IMR-90 (cell line): ENCODE results near the gene PGGHG. TPM values are rescaled to one million over a fixed set of nuclear protein-coding genes. Genes with fewer than 3 reads are reported as not detected.

Experiments used
- ATAC-seq: fragments of 200-7000 bp; cut with Tn5 transposase; 2 replicates; pipeline ENCODE4 v1.9.1; 2020; ENCODE audit warnings: low read depth, mild to moderate bottlenecking, moderate library complexity
- BruUV-seq: library from RNA; stranded (reverse); fragments of 400-500 nt; replicated peaks from 2 replicates; lab custom pipeline; 2021; lab: Mats Ljungman, UMichigan
- CTCF ChIA-PET: fragments of 300-600 bp; formaldehyde crosslinking; extraction: SDS; loops from one replicate; lab custom pipeline; 2021; ENCODE audit warnings: antibody characterized with exemption; lab: Yijun Ruan, JAX
- POLR2A ChIA-PET: fragments of 300-600 bp; sonication (Branson Sonifier 250); formaldehyde crosslinking; loops from one replicate; lab custom pipeline; 2022; ENCODE audit warnings: antibody characterized with exemption; ENCODE audit not compliant: unreplicated experiment; lab: Charles Lee
- DNase-seq: peaks from one replicate; pipeline ENCODE4 v3.0.0; 2013
- H2AFZ ChIP-seq: replicated peaks from 2 replicates; pipeline ENCODE3; 2013; ENCODE audit warnings: low read length, mild to moderate bottlenecking; ENCODE audit not compliant: poor library complexity
- H2AK5ac ChIP-seq: 2 replicates; pipeline ENCODE4 v1.6.1; 2013; ENCODE audit warnings: low read depth, low read length, inconsistent platforms
- H2AK9ac ChIP-seq: replicated peaks from 2 replicates; pipeline ENCODE3; 2013; ENCODE audit warnings: mild to moderate bottlenecking, low read depth, low read length, moderate library complexity; ENCODE audit not compliant: poor library complexity
- H2BK120ac ChIP-seq: 2 replicates; pipeline ENCODE4 v1.6.1; 2013; ENCODE audit warnings: low read depth, low read length, inconsistent platforms
- H2BK15ac ChIP-seq: 3 replicates; pipeline ENCODE4 v1.6.1; 2013; ENCODE audit warnings: low read depth, low read length, inconsistent platforms
- H2BK20ac ChIP-seq: 2 replicates; pipeline ENCODE4 v1.6.1; 2013; ENCODE audit warnings: low read depth, mild to moderate bottlenecking, inconsistent platforms, low read length, moderate library complexity
- H2BK5ac ChIP-seq: 2 replicates; pipeline ENCODE4 v1.6.1; 2013; ENCODE audit warnings: mild to moderate bottlenecking, low read depth, low read length, inconsistent platforms; ENCODE audit not compliant: poor library complexity, severe bottlenecking
- H3K14ac ChIP-seq: replicated peaks from 2 replicates; pipeline ENCODE4 v1.6.1; 2013; ENCODE audit warnings: low read depth, low read length, inconsistent platforms
- H3K18ac ChIP-seq: 2 replicates; pipeline ENCODE4 v1.6.1; 2013; ENCODE audit warnings: low read depth, low read length, control low read depth
- H3K23ac ChIP-seq: 2 replicates; pipeline ENCODE4 v1.6.1; 2013; ENCODE audit warnings: low read depth, low read length, inconsistent platforms
- H3K27ac ChIP-seq: 2 replicates; pipeline ENCODE4 v1.5.1; 2013; ENCODE audit warnings: mild to moderate bottlenecking, control low read depth, low read length; ENCODE audit not compliant: insufficient read depth
- H3K27me3 ChIP-seq: 2 replicates; pipeline ENCODE4 v1.6.1; 2013; ENCODE audit warnings: low read length; ENCODE audit not compliant: control insufficient read depth, insufficient read depth
- H3K36me3 ChIP-seq: 2 replicates; pipeline ENCODE4 v1.6.1; 2013; ENCODE audit warnings: low read length, mixed read lengths; ENCODE audit not compliant: control insufficient read depth, insufficient read depth
- H3K4ac ChIP-seq: 2 replicates; pipeline ENCODE4 v1.6.1; 2013; ENCODE audit warnings: low read depth, low read length, inconsistent platforms
- H3K4me1 ChIP-seq: 2 replicates; pipeline ENCODE4 v1.6.1; 2013; ENCODE audit warnings: low read length, mixed read lengths; ENCODE audit not compliant: control insufficient read depth, insufficient read depth
- H3K4me2 ChIP-seq: 2 replicates; pipeline ENCODE4 v1.6.1; 2013; ENCODE audit warnings: low read depth, mild to moderate bottlenecking, control low read depth, low read length, moderate library complexity
- H3K4me3 ChIP-seq: 2 replicates; pipeline ENCODE4 v1.5.1; 2013; ENCODE audit warnings: low read depth, mild to moderate bottlenecking, control low read depth, low read length, moderate library complexity; ENCODE audit not compliant: insufficient read depth
- H3K56ac ChIP-seq: 2 replicates; pipeline ENCODE4 v1.6.1; 2013; ENCODE audit warnings: low read length, inconsistent platforms; ENCODE audit not compliant: insufficient read depth; ENCODE audit errors: extremely low read depth
- H3K79me1 ChIP-seq, 2 experiments: 2 replicates each; pipeline ENCODE4 v1.6.1; 2013; ENCODE audit warnings: low read length in 2 of 2, inconsistent platforms in 1 of 2, low read depth in 1 of 2
- H3K9ac ChIP-seq: 2 replicates; pipeline ENCODE4 v1.6.1; 2013; ENCODE audit warnings: low read depth, low read length, control low read depth
- H3K9me1 ChIP-seq: 2 replicates; pipeline ENCODE4 v1.6.1; 2013; ENCODE audit warnings: low read length, inconsistent platforms; ENCODE audit not compliant: insufficient read depth
- H3K9me3 ChIP-seq: 2 replicates; pipeline ENCODE4 v1.6.1; 2013; ENCODE audit warnings: low read length; ENCODE audit not compliant: control insufficient read depth, insufficient read depth
- H4K20me1 ChIP-seq: 2 replicates; pipeline ENCODE4 v1.6.1; 2013; ENCODE audit warnings: low read length, inconsistent platforms; ENCODE audit not compliant: insufficient read depth
- H4K5ac ChIP-seq: 2 replicates; pipeline ENCODE4 v1.6.1; 2013; ENCODE audit warnings: mild to moderate bottlenecking, low read depth, low read length, control low read depth
- H4K8ac ChIP-seq, 2 experiments: 2 replicates each; pipeline ENCODE4 v1.6.1; 2013; ENCODE audit warnings: low read depth in 2 of 2, low read length in 2 of 2, control low read depth in 1 of 2, inconsistent platforms in 1 of 2
- H4K91ac ChIP-seq: 2 replicates; pipeline ENCODE4 v1.6.1; 2013; ENCODE audit warnings: low read depth, low read length, inconsistent platforms; ENCODE audit not compliant: insufficient read depth
- CEBPB ChIP-seq: IDR thresholded peaks from 2 replicates; pipeline ENCODE4 v1.6.1; 2012; ENCODE audit warnings: low read depth, low read length, improper control_type of control experiment
- ELK1 ChIP-seq: fragments of 150-350 bp; IDR thresholded peaks from 2 replicates; pipeline ENCODE4 v1.6.1; 2016; ENCODE audit warnings: low read depth, mild to moderate bottlenecking, low read length, moderate library complexity, borderline replicate concordance
- FOS ChIP-seq: fragments of 150-350 bp; IDR thresholded peaks from 2 replicates; pipeline ENCODE4 v1.6.1; 2016; ENCODE audit warnings: low read depth, low read length
- MAZ ChIP-seq: IDR thresholded peaks from 2 replicates; pipeline ENCODE4 v1.6.1; 2012; ENCODE audit warnings: low read depth, mild to moderate bottlenecking, low read length, improper control_type of control experiment, moderate library complexity, borderline replicate concordance
- MXI1 ChIP-seq: IDR thresholded peaks from 2 replicates; pipeline ENCODE4 v1.6.1; 2012; ENCODE audit warnings: low read depth, mild to moderate bottlenecking, low read length, moderate library complexity, borderline replicate concordance
- RAD21 ChIP-seq: IDR thresholded peaks from 2 replicates; pipeline ENCODE4 v1.6.1; 2012; ENCODE audit warnings: low read length, improper control_type of control experiment
- RCOR1 ChIP-seq: IDR thresholded peaks from 2 replicates; pipeline ENCODE4 v1.6.1; 2012; ENCODE audit warnings: mild to moderate bottlenecking, low read length, improper control_type of control experiment; ENCODE audit not compliant: insufficient replicate concordance
- RFX5 ChIP-seq: IDR thresholded peaks from 2 replicates; pipeline ENCODE4 v1.8.0; 2012; ENCODE audit warnings: low read depth, mild to moderate bottlenecking, low read length, moderate library complexity
- SMC3 ChIP-seq: fragments of 150-350 bp; IDR thresholded peaks from 2 replicates; pipeline ENCODE4 v1.6.1; 2016; ENCODE audit warnings: low read depth, mild to moderate bottlenecking, antibody characterized with exemption, low read length, moderate library complexity
- USF2 ChIP-seq: fragments of 150-350 bp; IDR thresholded peaks from 2 replicates; pipeline ENCODE4 v1.6.1; 2017; ENCODE audit warnings: mild to moderate bottlenecking, antibody characterized with exemption, low read length, low read depth
- WGBS, 2 experiments: methylation state at CpG; one replicate each; pipeline versions ENCODE4 v1.1.5 to v1.1.7; 2013; ENCODE audit warnings: missing lambda C conversion rate in 2 of 2; ENCODE audit not compliant: insufficient read length in 1 of 2; ENCODE audit errors: extremely low coverage in 2 of 2; 5-methylcytosine and 5-hydroxymethylcytosine counted together
- dilution Hi-C: fragments of 300-500 bp; cut with HindIII; formaldehyde crosslinking; loops from one replicate; pipeline ENCODE4 v1.14.3; 2018; ENCODE audit warnings: low sequenced_read_pairs; ENCODE audit not compliant: unreplicated experiment
- in situ Hi-C: fragments of 300-500 bp; cut with MboI; formaldehyde crosslinking; loops from 3 replicates; pipeline ENCODE4 v1.14.3; 2019; ENCODE audit warnings: low sequenced_read_pairs, inconsistent platforms, mixed read lengths
- intact Hi-C: fragments of 100-400 bp; cut with micrococcal nuclease; formaldehyde crosslinking; loops from 2 replicates; pipeline ENCODE4 v1.10.0; 2022
- polyA plus RNA-seq, 3 experiments: library from polyadenylated mRNA; depleted of rRNA; stranded (reverse); fragments of >200 nt; gene quantifications; 2 replicates each; pipeline ENCODE4 v1.2.3, GENCODE V29; 2012; ENCODE audit warnings: low replicate concordance in 1 of 3
- total RNA-seq: library from RNA; depleted of rRNA; stranded (reverse); fragments of >200 nt; gene quantifications from 2 replicates; pipeline ENCODE4 v1.2.3, GENCODE V29; 2012

Gene PGGHG
- total and polyA plus RNA-seq, 2 of the 4 experiments (the other 2 are of a cell fraction), result 1.8 to 17.0 TPM

DNA sequence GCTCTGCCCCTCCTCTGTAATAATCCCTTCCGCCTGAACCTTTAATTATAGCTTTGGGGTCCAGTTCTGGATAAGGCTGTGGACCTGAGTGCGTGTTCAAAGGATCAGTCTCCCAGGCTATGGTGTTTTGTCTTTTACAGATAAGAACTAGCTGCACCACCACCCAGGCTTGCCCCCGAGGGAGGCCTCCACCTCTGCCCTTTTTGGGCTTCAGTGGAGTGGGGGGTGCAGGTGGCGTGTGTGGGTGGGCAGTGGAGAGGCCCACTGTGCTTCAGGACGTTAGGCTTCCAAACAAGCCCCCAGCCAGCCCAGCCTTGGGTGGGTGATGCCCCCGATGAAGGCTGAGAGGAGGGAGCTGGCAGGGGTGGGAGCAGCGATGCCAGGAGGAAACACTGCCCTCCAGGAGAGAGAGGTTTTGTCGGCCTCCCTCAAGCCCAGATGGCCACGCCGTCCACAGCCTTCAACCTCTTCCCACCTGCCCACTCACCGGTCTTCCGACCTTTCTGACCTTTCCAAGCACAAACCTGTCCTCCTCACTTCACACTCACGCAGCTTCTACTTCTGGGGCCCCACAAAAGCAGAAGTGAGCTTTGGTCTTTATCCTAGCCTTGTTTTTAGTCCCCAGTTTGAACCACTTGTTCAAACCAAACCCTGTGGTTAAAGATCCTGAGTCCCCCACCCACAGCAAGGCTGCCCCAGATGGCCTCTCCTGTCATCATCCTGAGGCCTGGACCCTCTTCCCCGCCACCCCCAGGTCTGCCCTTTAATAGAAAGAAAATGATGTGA is 31.8 kb upstream of the PGGHG start:
- Histone ChIP-seq H2BK20ac (no peak overlapping the region), H2AFZ (no peak overlapping the region)

More for the DNA sequence above, 31.8 kb upstream of the PGGHG start:
- Histone ChIP-seq H2BK5ac (no peak overlapping the region), H3K4ac (no peak overlapping the region), H3K4me1 (no peaks in the 10 kb centered on the region), H4K91ac (no peak overlapping the region), H3K79me1 (no peaks in the 10 kb centered on the region; a peak in 1 of 4 replicates), H2AK5ac (no peak overlapping the region), H4K5ac (no peak overlapping the region), H3K36me3 (peaks cover 17% of the 10 kb centered on the region), H3K27me3 (peaks cover 10% of the 10 kb centered on the region), H2BK120ac (no peak overlapping the region), H3K23ac (no peak overlapping the region), H3K56ac (no peak overlapping the region), H3K14ac (no peak overlapping the region), H3K18ac (no peak overlapping the region), H2AK9ac (no peak overlapping the region), H3K4me2 (no peak overlapping the region), H4K20me1 (no peaks in the 10 kb centered on the region; the same call in 1 of the 2 replicates), H4K8ac (no peak overlapping the region), H3K9me1 (no peaks in the 10 kb centered on the region; the same call in 1 of the 2 replicates), H3K27ac (no peak overlapping the region), H3K9ac (no peak overlapping the region), H3K4me3 (no peak overlapping the region), H3K9me3 (no peaks in the 10 kb centered on the region), H2BK15ac (no peak overlapping the region)
- ATAC-seq (no peak), DNase-seq (no peak)
- POLR2A ChIA-PET, result no interaction called here
- TF ChIP-seq RCOR1, result no peak
- no peak for TF ChIP-seq ELK1
- TF ChIP-seq USF2, result no peak
- no peak for TF ChIP-seq RAD21
- TF ChIP-seq MXI1, result no peak
- TF ChIP-seq RFX5, result no peak
- TF ChIP-seq FOS, result no peak
- TF ChIP-seq CEBPB, result no peak
- no peak for TF ChIP-seq MAZ
- TF ChIP-seq SMC3, result no peak
- in situ Hi-C loops (no loop called here), dilution Hi-C loops (no loop called here), intact Hi-C loops (no loop called here)
- CTCF ChIA-PET, result no interaction called here
- no TSS peak for BruUV-seq
- 55% methylated on average over 6 of the region's 14 CpGs; no CpG with 5 or more reads in 1 of the 2 experiments for WGBS, 2 experiments
